GM18505 (cell line): ENCODE results near the gene KRTAP13-3.

Experiments
- ATAC-seq: cut with Tn5 transposase; IDR thresholded peaks from one replicate; pipeline ENCODE4 v1.9.1; 2021; ENCODE audit not compliant: unreplicated experiment
- POLR2A ChIP-seq: IDR thresholded peaks from 4 replicates; pipeline ENCODE4 v1.6.1; 2011; ENCODE audit warnings: borderline replicate concordance; ENCODE audit not compliant: insufficient read depth, insufficient read length; ENCODE audit errors: extremely low read depth

KRTAP13-3 gene, protein sequence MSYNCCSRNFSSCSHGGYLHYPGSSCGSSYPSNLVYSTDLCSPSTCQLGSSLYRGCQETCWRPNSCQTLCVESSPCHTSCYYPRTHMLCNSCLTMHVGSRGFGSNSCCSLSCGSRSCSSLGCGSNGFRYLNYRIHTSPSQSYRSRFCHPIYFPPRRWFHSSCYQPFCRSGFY

GRCh38 chr21:30425826-30426225, at the start of gene KRTAP13-3:
TSS of gene KRTAP13-3 (minus strand) at chr21:30425926. CDS start at chr21:30425912, 14 bp downstream.
- no peak for TF ChIP-seq POLR2A
- no peak for ATAC-seq

- TF ChIP-seq POLR2A = no peak
- ATAC-seq = no peak
Observed at GRCh38 chr21:30468900-30469714, 43.4 kb upstream of the KRTAP13-3 start.

DNA sequence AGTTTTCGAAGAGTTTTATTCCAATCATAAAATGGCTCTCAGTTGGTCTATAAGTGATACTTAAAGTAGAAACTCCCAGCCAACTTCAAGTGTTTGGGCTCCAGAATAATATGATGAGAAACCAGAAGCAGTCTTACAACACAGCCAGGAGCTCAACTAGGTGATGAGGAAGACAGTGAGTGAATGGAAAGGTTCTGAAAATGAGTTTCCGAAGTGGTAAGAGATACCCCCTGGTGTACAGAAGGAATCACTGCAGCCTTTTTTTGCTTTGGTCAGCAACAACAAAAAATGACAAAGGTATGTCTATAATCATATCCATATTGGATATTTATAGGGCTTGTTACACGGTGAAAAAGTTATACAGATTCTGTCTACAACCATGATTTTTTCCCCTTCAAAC, 38.0 kb upstream of the KRTAP13-3 start:
- ATAC-seq = no peak
- TF ChIP-seq POLR2A = no peak

DNA sequence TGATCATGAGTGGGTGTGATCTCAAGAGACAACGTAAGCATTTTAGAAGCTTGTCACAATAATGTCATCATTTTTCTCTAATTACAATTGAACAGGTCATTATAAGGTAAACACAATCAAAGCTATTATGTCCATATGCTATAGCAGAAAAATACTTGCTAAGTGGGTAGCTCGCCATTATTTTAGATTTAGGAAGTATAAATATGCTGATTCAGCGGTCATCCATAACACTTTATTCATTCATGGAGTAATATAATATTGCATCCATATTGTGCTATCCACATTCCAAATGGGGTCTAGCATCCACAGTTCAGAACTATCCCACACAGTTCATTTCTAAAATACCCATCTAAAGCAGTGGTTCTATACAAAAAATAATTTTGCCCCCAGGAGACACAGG, 22.8 kb upstream of the KRTAP13-3 start:
- no peak for TF ChIP-seq POLR2A
- no peak for ATAC-seq

GRCh38 chr21:30447056-30447455, 21.3 kb upstream of the KRTAP13-3 start:
- ATAC-seq = no peak
- TF ChIP-seq POLR2A = no peak

DNA sequence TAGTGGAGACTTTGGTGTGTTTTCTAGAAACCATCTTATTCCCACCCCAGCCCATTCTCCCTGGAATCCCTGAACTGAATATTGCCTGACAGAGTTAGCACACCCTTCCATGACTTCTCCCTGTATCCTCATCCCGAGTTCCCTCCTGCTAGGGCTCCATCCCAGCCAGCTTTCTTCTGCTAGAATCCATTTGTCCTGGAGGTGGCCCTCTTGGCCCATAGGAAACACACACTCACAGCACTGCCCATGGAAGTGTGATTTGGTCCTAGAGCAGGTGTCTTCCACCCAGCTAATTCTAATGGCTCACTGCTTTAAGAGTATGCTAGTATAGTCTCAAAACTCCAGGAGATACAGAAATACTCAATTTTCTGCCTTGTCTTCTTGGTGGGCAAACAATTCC, 18.5 kb upstream of the KRTAP13-3 start:
- ATAC-seq = no peak
- no peak for TF ChIP-seq POLR2A

- no peak for ATAC-seq
- no peak for TF ChIP-seq POLR2A
Observed at GRCh38 chr21:30443226-30443625, 17.5 kb upstream of the KRTAP13-3 start.

GRCh38 chr21:30439975-30440374, 14.2 kb upstream of the KRTAP13-3 start, which contains the start of gene KRTAP15-1:
TSS of gene KRTAP15-1 (plus strand) at chr21:30440275. CDS start at chr21:30440328, 53 bp downstream.
- no peak for TF ChIP-seq POLR2A
- ATAC-seq = no peak

GRCh38 chr21:30437010-30437565, 11.4 kb upstream of the KRTAP13-3 start:
- TF ChIP-seq POLR2A = no peak
- no peak for ATAC-seq

DNA sequence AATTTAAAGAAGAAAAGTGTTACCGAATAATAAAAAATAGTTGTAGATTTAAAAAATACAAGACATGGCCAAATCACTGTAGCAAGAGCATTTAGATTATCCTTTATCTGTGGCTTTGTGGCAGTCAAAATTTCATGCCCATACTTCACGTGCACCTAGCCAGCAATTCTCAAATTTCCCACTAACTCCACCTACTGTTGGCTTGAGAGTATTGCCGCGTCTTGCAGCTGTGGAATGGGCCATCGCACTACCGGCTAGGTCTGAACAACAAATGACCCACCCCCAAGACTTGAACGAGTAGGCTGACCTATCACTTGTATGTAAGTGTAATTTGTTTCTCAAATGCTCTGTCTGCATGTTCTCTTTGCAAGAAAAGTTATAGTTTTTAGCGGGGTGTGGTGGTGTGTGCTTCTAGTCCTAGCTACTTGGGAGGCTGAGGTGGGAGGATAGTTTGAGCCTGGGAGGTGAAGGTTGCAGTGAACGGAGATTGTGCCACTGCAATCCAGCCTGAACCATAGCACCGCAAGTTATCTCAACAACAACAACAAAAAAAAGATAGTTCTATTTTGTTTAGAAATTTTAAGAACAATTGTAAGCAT, 8.4 kb upstream of the KRTAP13-3 start:
- ATAC-seq = peak; percentile 79
- TF ChIP-seq POLR2A = no peak

- TF ChIP-seq POLR2A = no peak
- ATAC-seq = no peak
Observed at GRCh38 chr21:30430170-30430655, 4.5 kb upstream of the KRTAP13-3 start, which contains the start of gene KRTAP13-4. TSS of gene KRTAP13-4 (plus strand) at chr21:30430220. CDS start at chr21:30430276, 56 bp downstream.

DNA sequence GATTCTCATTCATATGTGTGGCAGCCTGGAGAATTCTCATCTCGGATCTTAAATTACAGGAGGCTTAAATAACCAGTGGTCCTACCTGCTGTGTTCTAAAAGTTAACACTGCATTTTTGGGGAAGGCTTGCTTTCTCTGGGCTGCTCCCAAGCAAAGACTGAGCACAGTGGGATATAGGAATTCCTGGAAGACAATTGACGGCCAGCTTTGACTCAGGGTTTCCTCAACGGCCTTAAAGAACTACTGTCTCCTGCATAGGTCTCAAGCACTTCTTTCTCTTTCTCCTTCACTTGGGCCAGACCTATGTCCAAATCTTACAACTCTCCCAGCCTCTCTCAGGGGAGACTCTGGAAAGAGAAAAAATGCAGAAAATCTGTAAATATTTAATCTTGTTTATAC, 1.0 kb upstream of the KRTAP13-3 start:
- ATAC-seq = no peak
- TF ChIP-seq POLR2A = no peak

- TF ChIP-seq POLR2A = no peak
- no peak for ATAC-seq
Observed at GRCh38 chr21:30415993-30416392, 9.7 kb downstream of the KRTAP13-3 start.
